Kidney epithelial cell (primary cell): Measurements from ENCODE around the gene IL34. TPM values are rescaled to one million over a fixed set of nuclear protein-coding genes. Genes with fewer than 3 reads are reported as not detected.

ENCODE experiments used
- DNase-seq: peaks from one replicate; pipeline ENCODE4 v3.0.0-alpha.2; 2010; ENCODE audit warnings: low read depth
- H3K27me3 ChIP-seq: 2 replicates; pipeline ENCODE4 v1.6.0; 2011; ENCODE audit warnings: low read length; ENCODE audit not compliant: control insufficient read depth, insufficient read depth
- H3K36me3 ChIP-seq: 2 replicates; pipeline ENCODE4 v1.5.1; 2011; ENCODE audit warnings: low read length; ENCODE audit not compliant: control insufficient read depth, insufficient read depth
- H3K4me3 ChIP-seq: 2 replicates; pipeline ENCODE4 v1.5.1; 2011; ENCODE audit warnings: low read depth, mild to moderate bottlenecking, control low read depth, low read length
- CTCF ChIP-seq: IDR thresholded peaks from 2 replicates; pipeline ENCODE4 v1.5.1; 2011; ENCODE audit warnings: mild to moderate bottlenecking, moderate library complexity, low read length, control low read depth, inconsistent platforms; ENCODE audit not compliant: insufficient read depth, poor library complexity, severe bottlenecking
- total RNA-seq: library from RNA; depleted of rRNA; stranded (reverse); fragments of >200 nt; gene quantifications from 2 replicates; pipeline ENCODE4 v1.2.3, GENCODE V29; 2015

IL34 gene
- total RNA-seq, 1 donor from 2014 or later = 0.25 TPM

- peaks cover 5% of the 10 kb centered on the region for H3K36me3 ChIP-seq
- no peak for TF ChIP-seq CTCF
Observed at GRCh38 chr16:70662991-70663523, 16.7 kb downstream of the IL34 start.

GRCh38 chr16:70663524-70664324 is 17.4 kb downstream of the IL34 start:
- no peak overlapping the region for H3K4me3 ChIP-seq
- TF ChIP-seq CTCF = no peak
- H3K36me3 ChIP-seq = peaks cover 6% of the 10 kb centered on the region
- no peak for DNase-seq
- H3K27me3 ChIP-seq = no peaks in the 10 kb centered on the region

More at GRCh38 chr16:70662991-70663523, 16.7 kb downstream of the IL34 start:
- Histone ChIP-seq H3K27me3 (no peaks in the 10 kb centered on the region), H3K4me3 (no peak overlapping the region)
- no peak for DNase-seq

GRCh38 chr16:70664325-70665112 is 18.2 kb downstream of the IL34 start:
- TF ChIP-seq CTCF = no peak
- H3K4me3 ChIP-seq = no peak overlapping the region
- no peak for DNase-seq
- H3K36me3 ChIP-seq = peaks cover 6% of the 10 kb centered on the region
- no peaks in the 10 kb centered on the region for H3K27me3 ChIP-seq

GRCh38 chr16:70665113-70665694 is 18.8 kb downstream of the IL34 start:
- no peak overlapping the region for H3K4me3 ChIP-seq
- peaks cover 6% of the 10 kb centered on the region for H3K36me3 ChIP-seq
- H3K27me3 ChIP-seq = no peaks in the 10 kb centered on the region
- no peak for TF ChIP-seq CTCF
- no peak for DNase-seq

- Histone ChIP-seq H3K27me3 (no peaks in the 10 kb centered on the region), H3K36me3 (peaks cover 6% of the 10 kb centered on the region), H3K4me3 (no peak overlapping the region)
- DNase-seq = no peak
- no peak for TF ChIP-seq CTCF
Observed at GRCh38 chr16:70665806-70666735, 19.7 kb downstream of the IL34 start.
